ENCODE results near the gene HYDIN.
"Not testable (repeated sequence)": the region's sequence is repeated elsewhere in the genome, so short reads cannot be mapped to it uniquely, and the experiment has no call there.

- TF ChIP-seq, protein P1, sequence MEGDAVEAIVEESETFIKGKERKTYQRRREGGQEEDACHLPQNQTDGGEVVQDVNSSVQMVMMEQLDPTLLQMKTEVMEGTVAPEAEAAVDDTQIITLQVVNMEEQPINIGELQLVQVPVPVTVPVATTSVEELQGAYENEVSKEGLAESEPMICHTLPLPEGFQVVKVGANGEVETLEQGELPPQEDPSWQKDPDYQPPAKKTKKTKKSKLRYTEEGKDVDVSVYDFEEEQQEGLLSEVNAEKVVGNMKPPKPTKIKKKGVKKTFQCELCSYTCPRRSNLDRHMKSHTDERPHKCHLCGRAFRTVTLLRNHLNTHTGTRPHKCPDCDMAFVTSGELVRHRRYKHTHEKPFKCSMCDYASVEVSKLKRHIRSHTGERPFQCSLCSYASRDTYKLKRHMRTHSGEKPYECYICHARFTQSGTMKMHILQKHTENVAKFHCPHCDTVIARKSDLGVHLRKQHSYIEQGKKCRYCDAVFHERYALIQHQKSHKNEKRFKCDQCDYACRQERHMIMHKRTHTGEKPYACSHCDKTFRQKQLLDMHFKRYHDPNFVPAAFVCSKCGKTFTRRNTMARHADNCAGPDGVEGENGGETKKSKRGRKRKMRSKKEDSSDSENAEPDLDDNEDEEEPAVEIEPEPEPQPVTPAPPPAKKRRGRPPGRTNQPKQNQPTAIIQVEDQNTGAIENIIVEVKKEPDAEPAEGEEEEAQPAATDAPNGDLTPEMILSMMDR (IDR thresholded peaks at IDR 0.05), result not testable (repeated sequence)
- TF ChIP-seq POLR2A (IDR thresholded peaks at IDR 0.05), result not testable (repeated sequence)
These were observed 342.3 kb downstream of the HYDIN start for GRCh38 chr16:70888208-70888607.
